Ammon's horn (tissue), 1 donor: ENCODE measurements around the gene NEU2.
A peak's percentile ranks its signal among the peaks of the same experiment; 100 is the strongest.

Experiments
- DNase-seq: peaks from one replicate; pipeline ENCODE4 v3.0.0-alpha.2; 2016; ENCODE audit warnings: low spot score

NEU2 gene

GRCh38 chr2:233079473-233079877, 47.0 kb downstream of the NEU2 start:
- DNase-seq = no peak

- no peak for DNase-seq
Observed at GRCh38 chr2:233079953-233080835, 47.7 kb downstream of the NEU2 start.

- no peak for DNase-seq
Observed at GRCh38 chr2:233080836-233081229, 48.4 kb downstream of the NEU2 start.

GRCh38 chr2:233081232-233081730, 48.8 kb downstream of the NEU2 start:
- peak; percentile 53 for DNase-seq

GRCh38 chr2:233081731-233082221, 49.3 kb downstream of the NEU2 start:
- no peak for DNase-seq

- DNase-seq = no peak
Observed at GRCh38 chr2:233082222-233082930, 49.9 kb downstream of the NEU2 start.

- DNase-seq = no peak
Observed at GRCh38 chr2:233082931-233083755, 50.7 kb downstream of the NEU2 start.

GRCh38 chr2:233083782-233084181, 51.3 kb downstream of the NEU2 start:
- no peak for DNase-seq

- peak; percentile 73 for DNase-seq
Observed at GRCh38 chr2:233084488-233084887, 52.0 kb downstream of the NEU2 start.
